ENCODE data around the gene MAGI1. TPM values are rescaled to one million over a fixed set of nuclear protein-coding genes. Genes with fewer than 3 reads are reported as not detected.
A peak's percentile ranks its signal among the peaks of the same experiment; 100 is the strongest.
"Not testable (repeated sequence)": the region's sequence is repeated elsewhere in the genome, so short reads cannot be mapped to it uniquely, and the experiment has no call there.

Gene MAGI1
- total and polyA plus RNA-seq, 5 donors, result 15.8 to 38.3 (median 32.8) TPM

DNA sequence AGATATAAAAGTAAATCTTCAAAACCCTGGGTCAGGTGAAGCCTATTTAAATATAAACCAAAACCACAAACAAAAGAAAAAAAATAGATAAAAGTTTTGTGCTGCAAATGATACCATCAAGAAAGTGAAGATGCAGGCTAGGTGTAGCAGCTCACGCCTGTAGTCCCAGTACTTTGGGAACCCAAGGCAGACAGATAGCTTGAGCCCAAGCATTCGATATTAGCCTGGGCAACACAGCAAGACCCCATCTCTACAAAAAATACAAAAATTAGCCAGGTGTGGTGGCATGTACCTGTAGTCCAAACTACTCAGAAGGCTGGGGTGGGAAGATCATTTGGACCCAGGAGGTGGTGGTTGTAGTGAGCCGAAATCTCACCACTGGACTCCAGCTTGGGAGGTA, 164.8 kb downstream of the MAGI1 start:
- ATAC-seq, result no peak
- intact Hi-C loops (cut with DNase I), result no loop called here

DNA sequence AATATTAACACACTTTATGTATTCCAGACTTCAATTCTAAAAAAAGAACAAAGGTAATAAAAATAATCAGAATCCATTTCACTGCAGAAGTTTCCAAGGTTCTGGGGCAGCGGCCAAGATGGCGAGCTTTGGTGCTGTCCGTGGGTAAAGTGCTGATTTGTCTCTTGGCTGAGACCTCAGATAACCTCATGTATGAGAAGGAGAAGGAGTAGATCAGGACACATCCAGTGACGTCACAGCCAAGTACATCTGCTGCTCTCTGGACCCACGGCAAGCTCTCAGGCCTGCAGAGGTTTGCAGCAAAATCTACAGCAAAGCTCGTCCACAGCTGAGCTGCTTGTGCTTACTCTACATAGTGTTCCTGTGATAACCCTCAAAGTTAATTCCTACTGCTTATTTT, 165.7 kb downstream of the MAGI1 start:
- no peak overlapping the region for H3K27ac ChIP-seq (ENCODE audit: low read length)
- intact Hi-C loops (cut with DNase I), result no loop called here
- peak; percentile 30 to 50 for ATAC-seq

More for the DNA sequence above, 164.8 kb downstream of the MAGI1 start:
- no peaks in the 10 kb centered on the region for H3K27me3 ChIP-seq (ENCODE audit: control insufficient read depth, insufficient read depth)
- no peak for DNase-seq
- H3K27ac ChIP-seq (ENCODE audit: low read length), result no peak overlapping the region
- H3K9me3 ChIP-seq (ENCODE audit: control insufficient read depth, low read length), result no peaks in the 10 kb centered on the region
- no peak overlapping the region for H3K4me3 ChIP-seq (ENCODE audit: low read length)
- H3K4me1 ChIP-seq (ENCODE audit: control insufficient read depth, insufficient read depth, low read length), result no peaks in the 10 kb centered on the region
- WGBS, result 96% methylated on average over 3 of the region's 3 CpGs

DNA sequence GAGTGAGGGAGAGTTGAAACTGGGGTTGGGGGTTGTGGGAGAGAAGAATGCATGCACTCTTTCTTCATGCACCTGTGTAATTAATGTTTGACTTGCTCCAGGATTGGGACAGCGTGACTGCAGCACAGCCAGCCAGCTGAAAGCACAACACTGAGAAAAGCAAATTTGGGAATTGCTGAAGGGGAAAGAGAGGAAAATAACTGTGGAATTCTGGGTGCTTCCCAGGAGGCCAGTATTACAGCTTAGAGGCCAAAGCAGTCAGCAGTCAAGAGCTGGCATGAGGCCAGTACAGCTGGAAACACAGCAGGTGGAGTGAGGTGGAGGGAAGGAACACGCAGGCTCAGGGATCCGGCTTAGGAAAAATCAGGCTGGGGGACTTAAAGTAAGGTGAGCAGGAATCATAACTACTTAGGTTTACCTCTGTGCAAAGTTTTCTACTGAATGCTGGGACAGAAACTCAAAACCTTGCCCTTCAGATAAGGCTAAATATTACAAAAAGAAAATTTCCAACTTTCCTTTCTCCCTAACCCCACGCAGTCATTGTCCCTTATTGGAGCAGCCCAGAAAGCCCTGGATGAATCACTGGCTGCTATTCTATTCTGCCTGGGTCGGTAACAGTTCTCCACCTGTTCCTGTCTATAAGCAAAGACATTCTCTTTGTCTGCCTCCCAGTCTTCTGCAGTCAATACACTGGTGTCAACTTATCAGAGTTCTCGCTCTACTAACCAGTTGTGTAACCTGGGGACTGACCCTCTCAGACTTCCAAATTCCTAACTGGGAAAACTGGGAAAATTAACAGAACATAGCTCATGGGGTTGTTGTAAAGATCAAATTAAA, 167.2 kb downstream of the MAGI1 start:
- intact Hi-C loops (cut with DNase I), result no loop called here
- DNase-seq (peak; percentile 33 to 66 (median 57)), ATAC-seq (peak in 1 of 2 donors; percentile 33)
- no peak overlapping the region for H3K4me3 ChIP-seq (ENCODE audit: low read length)
- no peaks in the 10 kb centered on the region for H3K9me3 ChIP-seq (ENCODE audit: control insufficient read depth, low read length)
- no peak overlapping the region for H3K27ac ChIP-seq (ENCODE audit: low read length)
- WGBS, result 59% methylated on average over 6 of the region's 6 CpGs
- H3K4me1 ChIP-seq (ENCODE audit: control insufficient read depth, insufficient read depth, low read length), result no peaks in the 10 kb centered on the region
- H3K27me3 ChIP-seq (ENCODE audit: control insufficient read depth, insufficient read depth), result no peaks in the 10 kb centered on the region

More for the DNA sequence above, 165.7 kb downstream of the MAGI1 start:
- H3K4me1 ChIP-seq (ENCODE audit: control insufficient read depth, insufficient read depth, low read length), result no peaks in the 10 kb centered on the region
- 51% methylated on average over 6 of the region's 6 CpGs for whole genome bisulfite sequencing
- H3K27me3 ChIP-seq (ENCODE audit: control insufficient read depth, insufficient read depth), result no peaks in the 10 kb centered on the region
- H3K4me3 ChIP-seq (ENCODE audit: low read length), result no peak overlapping the region
- H3K9me3 ChIP-seq (ENCODE audit: control insufficient read depth, low read length), result no peaks in the 10 kb centered on the region
- DNase-seq, result no peak

DNA sequence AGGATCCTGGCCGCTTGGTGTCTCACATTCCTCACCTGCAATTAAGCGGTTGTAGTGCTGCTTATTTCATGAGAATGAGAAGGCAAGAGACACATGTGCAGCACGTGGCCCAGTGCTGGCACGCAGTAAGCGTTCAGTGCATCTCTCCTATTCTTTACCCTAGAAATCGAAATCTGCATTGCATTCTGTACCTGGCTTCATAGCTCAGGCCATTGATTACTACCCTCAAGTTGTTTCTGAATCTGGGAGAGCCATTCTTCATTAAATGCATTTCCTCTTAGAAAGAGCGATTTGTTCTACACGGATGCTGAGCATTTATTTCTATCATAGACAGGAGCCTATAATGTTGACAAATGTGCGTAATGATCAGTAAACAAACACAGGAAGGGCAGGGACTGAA, 168.9 kb downstream of the MAGI1 start:
- 94% methylated on average over 9 of the region's 9 CpGs for WGBS
- intact Hi-C loops (cut with DNase I), result no loop called here
- H3K4me1 ChIP-seq (ENCODE audit: control insufficient read depth, insufficient read depth, low read length), result no peaks in the 10 kb centered on the region

DNA sequence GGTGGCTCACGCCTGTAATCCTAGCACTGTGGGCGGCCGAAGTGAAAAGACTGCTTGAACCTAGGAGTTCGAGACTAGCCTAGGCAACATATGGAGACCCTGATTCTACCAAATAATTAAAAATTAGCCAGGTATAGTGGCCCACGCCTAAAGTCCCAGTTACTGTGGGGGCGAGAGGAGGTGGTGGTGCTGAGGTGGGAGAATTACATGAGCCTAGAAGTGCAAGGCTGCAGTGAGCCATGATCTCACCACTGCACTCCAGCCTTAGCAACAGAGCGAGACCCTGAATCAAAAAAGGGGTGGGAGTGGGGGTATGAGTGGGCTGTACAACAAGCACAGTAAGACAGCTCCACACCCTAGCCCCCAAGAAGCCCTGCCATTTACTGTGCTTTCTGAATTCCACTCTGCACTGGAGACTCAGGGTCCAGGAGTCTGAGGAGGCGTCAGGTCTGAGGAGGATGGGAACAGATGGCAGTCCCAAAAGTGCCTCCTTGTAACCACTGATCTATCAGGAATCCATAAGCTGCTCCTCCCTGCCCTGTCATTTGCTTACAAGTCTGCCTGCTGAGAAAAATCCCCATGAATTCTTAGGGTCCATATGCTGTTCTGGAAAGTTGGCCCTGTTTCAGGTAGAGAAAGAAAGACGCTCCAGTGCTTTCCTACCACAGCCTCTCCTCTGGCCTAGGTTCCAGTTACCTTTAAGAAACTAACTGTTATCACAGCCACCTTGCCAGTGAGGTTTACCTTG, 171.1 kb downstream of the MAGI1 start:
- H3K4me3 ChIP-seq (ENCODE audit: low read length), result no peak overlapping the region
- H3K27ac ChIP-seq (ENCODE audit: low read length), result no peak overlapping the region
- DNase-seq, result no peak
- H3K27me3 ChIP-seq (ENCODE audit: control insufficient read depth, insufficient read depth), result no peaks in the 10 kb centered on the region
- intact Hi-C loops (cut with DNase I), result no loop called here
- no peaks in the 10 kb centered on the region for H3K9me3 ChIP-seq (ENCODE audit: control insufficient read depth, low read length)
- no peaks in the 10 kb centered on the region for H3K4me1 ChIP-seq (ENCODE audit: control insufficient read depth, insufficient read depth, low read length)
- ATAC-seq, result no peak
- WGBS, result 97% methylated on average over 9 of the region's 9 CpGs

More for the DNA sequence above, 168.9 kb downstream of the MAGI1 start:
- Histone ChIP-seq H3K4me3 (ENCODE audit: low read length) (no peak overlapping the region), H3K27me3 (ENCODE audit: control insufficient read depth, insufficient read depth) (no peaks in the 10 kb centered on the region), H3K9me3 (ENCODE audit: control insufficient read depth, low read length) (no peaks in the 10 kb centered on the region), H3K27ac (ENCODE audit: low read length) (no peak overlapping the region)
- no peak for DNase-seq
- no peak for ATAC-seq

DNA sequence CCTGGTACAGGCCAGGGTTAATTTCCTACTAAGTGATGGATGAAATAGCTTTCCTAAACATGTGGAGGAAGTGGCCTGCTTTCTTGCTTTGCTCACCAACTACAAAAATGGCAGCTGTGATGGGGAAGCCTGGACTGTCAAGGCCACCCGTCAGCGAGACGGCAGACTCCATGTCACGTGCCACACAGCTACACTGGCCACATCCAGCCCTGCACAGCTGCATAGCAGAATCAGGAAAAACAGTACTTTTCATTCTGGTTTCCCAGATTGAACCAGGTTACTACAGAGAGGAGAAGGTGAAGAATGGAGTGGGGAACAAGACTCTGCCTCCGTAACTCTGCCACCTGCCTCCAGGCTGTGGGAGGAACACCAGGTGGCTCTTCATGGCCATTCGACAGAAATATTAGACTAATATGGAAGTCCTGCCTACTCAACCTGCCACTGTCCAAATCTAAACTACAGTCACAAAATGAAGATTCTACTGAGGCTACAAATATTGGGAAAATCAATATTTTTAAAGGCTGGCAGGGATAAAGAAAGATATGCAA, 174.3 kb downstream of the MAGI1 start:
- no peak overlapping the region for H3K27ac ChIP-seq (ENCODE audit: low read length)
- 86% methylated on average over 6 of the region's 6 CpGs for WGBS
- intact Hi-C loops (cut with DNase I), result no loop called here
- DNase-seq, result no peak
- H3K9me3 ChIP-seq (ENCODE audit: control insufficient read depth, low read length), result no peaks in the 10 kb centered on the region
- H3K4me3 ChIP-seq (ENCODE audit: low read length), result no peak overlapping the region
- peaks cover 2% of the 10 kb centered on the region for H3K4me1 ChIP-seq (ENCODE audit: control insufficient read depth, insufficient read depth, low read length)
- H3K27me3 ChIP-seq (ENCODE audit: control insufficient read depth, insufficient read depth), result no peaks in the 10 kb centered on the region
- no peak for ATAC-seq

DNA sequence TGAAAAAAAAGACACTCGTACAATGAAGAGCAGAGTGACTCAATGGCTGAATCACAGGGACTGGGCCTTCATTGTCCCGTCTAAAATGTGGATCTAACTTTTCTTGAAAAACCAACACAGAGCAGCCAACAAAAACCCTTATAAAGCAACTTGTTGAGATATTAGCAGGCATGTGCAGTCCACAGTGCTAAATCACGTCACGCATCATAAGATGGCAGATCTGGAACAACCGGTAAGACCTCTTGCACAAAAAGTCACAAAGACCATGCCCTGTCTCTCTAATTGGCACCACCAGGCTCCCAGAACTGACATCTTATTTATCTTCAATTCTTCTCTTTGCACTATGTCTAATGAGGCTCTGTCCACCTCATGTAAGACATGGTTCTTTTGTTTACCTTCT, 177.0 kb downstream of the MAGI1 start:
- intact Hi-C loops (cut with DNase I), result no loop called here
- H3K27me3 ChIP-seq (ENCODE audit: control insufficient read depth, insufficient read depth), result no peaks in the 10 kb centered on the region
- DNase-seq (no peak), ATAC-seq (no peak)
- no peak overlapping the region for H3K27ac ChIP-seq (ENCODE audit: low read length)
- H3K9me3 ChIP-seq (ENCODE audit: control insufficient read depth, low read length), result no peaks in the 10 kb centered on the region
- H3K4me1 ChIP-seq (ENCODE audit: control insufficient read depth, insufficient read depth, low read length), result peaks cover 7% of the 10 kb centered on the region
- 82% methylated on average over 5 of the region's 5 CpGs for WGBS
- H3K4me3 ChIP-seq (ENCODE audit: low read length), result no peak overlapping the region

DNA sequence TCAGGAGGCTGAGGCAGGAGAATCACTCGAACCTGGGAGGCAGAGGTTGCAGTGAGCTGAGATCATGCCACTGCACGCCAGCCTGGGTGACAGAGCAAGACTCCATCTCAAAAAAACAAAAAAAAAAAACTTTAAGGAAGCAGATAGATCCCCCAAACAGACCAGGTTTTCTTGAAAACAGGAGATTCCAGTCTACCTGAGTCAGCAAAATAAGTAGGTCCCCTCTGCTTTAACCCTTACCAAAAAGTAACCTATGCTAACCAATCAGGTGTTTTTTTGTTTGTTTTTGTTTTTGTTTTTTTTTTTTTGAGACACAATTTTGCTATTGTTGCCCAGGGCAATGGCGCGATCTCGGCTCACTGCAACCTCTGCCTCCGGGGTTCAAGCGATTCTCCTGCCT, 179.1 kb downstream of the MAGI1 start:
- H3K27ac ChIP-seq (ENCODE audit: low read length); intact Hi-C loops (cut with DNase I); H3K4me3 ChIP-seq (ENCODE audit: low read length); DNase-seq; H3K27me3 ChIP-seq (ENCODE audit: control insufficient read depth, insufficient read depth); H3K9me3 ChIP-seq (ENCODE audit: control insufficient read depth, low read length); ATAC-seq: not testable (repeated sequence)
- 97% methylated on average over 7 of the region's 7 CpGs for WGBS
- peaks cover 16% of the 10 kb centered on the region for H3K4me1 ChIP-seq (ENCODE audit: control insufficient read depth, insufficient read depth, low read length)

DNA sequence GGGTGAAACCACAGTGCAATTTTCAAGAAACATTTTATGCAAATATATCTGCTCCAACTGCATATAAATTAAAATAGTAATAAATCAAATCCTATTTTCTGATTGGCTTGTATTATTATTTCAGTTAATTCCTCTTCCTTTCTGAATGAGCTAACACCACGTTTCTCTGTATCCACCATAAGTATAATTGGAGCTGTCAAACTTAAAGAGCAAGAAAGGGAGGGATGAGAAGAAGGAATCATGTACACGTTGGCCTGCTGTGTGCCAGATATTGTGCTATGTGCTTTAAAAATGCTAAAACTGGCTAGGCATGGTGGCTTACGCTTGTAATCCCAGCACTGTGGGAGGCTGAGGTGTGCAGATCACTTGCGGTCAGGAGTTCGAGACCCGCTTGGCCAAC, 180.0 kb downstream of the MAGI1 start:
- H3K27ac ChIP-seq (ENCODE audit: low read length), result no peak overlapping the region
- H3K4me3 ChIP-seq (ENCODE audit: low read length), result no peak overlapping the region
- WGBS, result 95% methylated on average over 6 of the region's 6 CpGs
- no peaks in the 10 kb centered on the region for H3K27me3 ChIP-seq (ENCODE audit: control insufficient read depth, insufficient read depth)
- ATAC-seq (no peak), DNase-seq (no peak)
- intact Hi-C loops (cut with DNase I), result no loop called here
- H3K9me3 ChIP-seq (ENCODE audit: control insufficient read depth, low read length), result no peaks in the 10 kb centered on the region
- peaks cover 17% of the 10 kb centered on the region for H3K4me1 ChIP-seq (ENCODE audit: control insufficient read depth, insufficient read depth, low read length)

DNA sequence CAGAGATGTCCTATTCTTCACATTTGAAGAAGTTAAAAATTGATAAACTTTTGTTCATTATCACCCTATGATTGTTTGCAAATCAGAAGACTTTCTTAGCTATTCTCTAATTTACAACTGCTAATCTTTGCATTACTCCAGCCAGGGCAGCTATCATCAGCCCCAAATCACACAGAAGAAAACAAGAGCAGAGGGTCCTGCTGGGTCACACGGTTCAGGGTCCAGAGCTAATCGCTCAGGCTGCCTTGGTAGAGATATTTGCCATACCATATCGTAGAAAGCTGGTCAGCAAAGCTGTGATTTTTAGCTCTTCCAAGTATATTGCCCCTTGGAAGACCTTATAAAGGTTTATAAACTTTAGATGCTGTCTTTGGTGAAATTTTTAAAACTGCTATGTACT, 181.4 kb downstream of the MAGI1 start:
- H3K4me1 ChIP-seq (ENCODE audit: control insufficient read depth, insufficient read depth, low read length), result peaks cover 17% of the 10 kb centered on the region
- H3K27me3 ChIP-seq (ENCODE audit: control insufficient read depth, insufficient read depth), result no peaks in the 10 kb centered on the region
- intact Hi-C loops (cut with DNase I), result no loop called here
- H3K9me3 ChIP-seq (ENCODE audit: control insufficient read depth, low read length), result no peaks in the 10 kb centered on the region
- DNase-seq (no peak), ATAC-seq (no peak)
- H3K4me3 ChIP-seq (ENCODE audit: low read length), result no peak overlapping the region
- 41% methylated on average over 3 of the region's 3 CpGs for WGBS
- no peak overlapping the region for H3K27ac ChIP-seq (ENCODE audit: low read length)

DNA sequence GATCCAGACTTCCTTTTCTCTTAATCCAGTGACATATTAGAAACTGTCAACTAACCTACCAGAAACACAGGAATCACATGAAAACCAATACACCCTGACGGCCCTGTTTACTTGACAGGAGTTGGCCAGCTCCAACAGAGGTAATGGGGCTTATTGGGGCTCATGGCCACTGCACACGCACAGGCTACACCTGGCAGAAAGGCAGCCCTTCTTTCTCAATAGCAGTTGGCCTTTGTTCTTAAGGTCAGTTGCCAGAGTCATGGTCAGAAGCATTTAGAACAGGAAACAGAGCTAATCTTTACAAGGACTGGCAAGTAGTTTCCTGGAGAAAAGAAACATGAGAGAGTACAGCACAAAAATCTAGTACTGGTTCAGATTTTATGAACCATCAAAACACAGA, 181.8 kb downstream of the MAGI1 start:
- Histone ChIP-seq H3K27ac (ENCODE audit: low read length) (no peak overlapping the region), H3K27me3 (ENCODE audit: control insufficient read depth, insufficient read depth) (no peaks in the 10 kb centered on the region), H3K4me1 (ENCODE audit: control insufficient read depth, insufficient read depth, low read length) (peaks cover 17% of the 10 kb centered on the region), H3K9me3 (ENCODE audit: control insufficient read depth, low read length) (no peaks in the 10 kb centered on the region), H3K4me3 (ENCODE audit: low read length) (no peak overlapping the region)
- DNase-seq, result no peak
- intact Hi-C loops (cut with DNase I), result no loop called here
- peak; percentile 41 to 43 for ATAC-seq
- 61% methylated on average over 2 of the region's 2 CpGs for WGBS

Data from right cardiac atrium (tissue), 5 donors.